Measurements from ENCODE around the gene MBD4. TPM values are rescaled to one million over a fixed set of nuclear protein-coding genes. Genes with fewer than 3 reads are reported as not detected.

The MBD4 gene
- polyA plus RNA-seq, 2 of the 4 experiments (the other 2 are of a cell fraction): 32.7 to 49.7 TPM

GRCh38 chr3:129461022-129461421 lies 21.3 kb upstream of the MBD4 start:
- WGBS (ENCODE audit: missing lambda C conversion rate): 78% methylated on average over 1 of the region's 1 CpG
- ATAC-seq: no peak
- Histone ChIP-seq H3K4me2 (no peak overlapping the region), H3K4me1 (no peaks in the 10 kb centered on the region), H3K9me3 (no peaks in the 10 kb centered on the region), H3K4me3 (no peak overlapping the region), H3K27ac (no peak overlapping the region)
- POLR2A ChIA-PET: no interaction called here
- CTCF ChIA-PET: interaction anchor here (1.2 kb wide), 1 partner anchor 9 kb away, joined by 3 read pairs; no protein-coding TSS in a partner anchor
- no peak for DNase-seq (ENCODE audit: low read depth in 1 of 2, low spot score in 1 of 2)
- TF ChIP-seq CBX2 (IDR thresholded peaks at IDR 0.05; ENCODE audit: borderline replicate concordance, low read depth) (no peak), CHD4 (IDR thresholded peaks at IDR 0.05; ENCODE audit: borderline replicate concordance) (no peak), NR3C1 (IDR thresholded peaks at IDR 0.05) (no peak), REST (IDR thresholded peaks at IDR 0.05) (no peak), TP53 (CRISPR knock-in tag; IDR thresholded peaks at IDR 0.05) (no peak), EHMT2 (IDR thresholded peaks at IDR 0.05; ENCODE audit: low read depth) (no peak), NFE2L2 (conservative IDR thresholded peaks at IDR 0.05; ENCODE audit: low read length) (no peak), RNF2 (IDR thresholded peaks at IDR 0.05; ENCODE audit: borderline replicate concordance, low read depth) (no peak), CTCF (IDR thresholded peaks at IDR 0.05) (no peak), KDM1A (IDR thresholded peaks at IDR 0.05; ENCODE audit: low read depth) (no peak), GATA3 (IDR thresholded peaks at IDR 0.05; ENCODE audit: borderline replicate concordance) (no peak), PHF8 (IDR thresholded peaks at IDR 0.05; ENCODE audit: borderline replicate concordance, low read depth) (no peak), HOXB5 (CRISPR knock-in tag; IDR thresholded peaks at IDR 0.05) (no peak), FOXS1 (CRISPR knock-in tag; IDR thresholded peaks at IDR 0.05) (no peak), MAFK (IDR thresholded peaks at IDR 0.05; ENCODE audit: partially characterized antibody) (no peak), HOXA7 (CRISPR knock-in tag; IDR thresholded peaks at IDR 0.05) (no peak), ELK1 (IDR thresholded peaks at IDR 0.05; ENCODE audit: low read depth, low read length) (no peak), JUNB (IDR thresholded peaks at IDR 0.05) (no peak)
- no peak for FAIRE-seq

DNA sequence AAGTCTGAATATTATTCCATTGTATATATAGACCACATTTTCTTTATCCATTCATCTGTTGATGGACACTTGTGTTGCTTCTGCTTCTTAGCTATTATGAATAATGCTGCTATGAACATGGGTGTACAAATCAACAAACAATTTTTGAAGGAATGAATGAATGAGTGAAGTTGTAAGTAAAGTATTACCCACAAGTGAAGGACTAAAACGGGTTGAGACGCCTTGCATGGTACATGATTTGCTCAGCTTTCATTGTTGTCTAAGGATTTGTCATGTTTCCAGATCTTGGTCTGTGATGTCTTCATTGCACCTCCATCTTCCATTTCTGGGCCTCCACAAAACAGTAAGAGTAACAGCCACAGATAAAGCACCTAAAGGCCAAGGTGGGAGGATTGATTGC lies 20.8 kb upstream of the MBD4 start:
- POLR2A ChIA-PET: no interaction called here
- ATAC-seq (no peak), DNase-seq (ENCODE audit: low read depth in 1 of 2, low spot score in 1 of 2) (no peak), FAIRE-seq (no peak)
- Histone ChIP-seq H3K27ac (no peak overlapping the region), H3K9me3 (no peaks in the 10 kb centered on the region), H3K4me2 (no peak overlapping the region), H3K4me3 (no peak overlapping the region), H3K4me1 (no peaks in the 10 kb centered on the region)
- WGBS (ENCODE audit: missing lambda C conversion rate): 82% methylated on average over 2 of the region's 2 CpGs
- CTCF ChIA-PET: interaction anchor here (1.2 kb wide), 1 partner anchor 9 kb away, joined by 3 read pairs; no protein-coding TSS in a partner anchor
- no peak for TF ChIP-seq CEBPB (IDR thresholded peaks at IDR 0.05)
- TF ChIP-seq, protein P1, sequence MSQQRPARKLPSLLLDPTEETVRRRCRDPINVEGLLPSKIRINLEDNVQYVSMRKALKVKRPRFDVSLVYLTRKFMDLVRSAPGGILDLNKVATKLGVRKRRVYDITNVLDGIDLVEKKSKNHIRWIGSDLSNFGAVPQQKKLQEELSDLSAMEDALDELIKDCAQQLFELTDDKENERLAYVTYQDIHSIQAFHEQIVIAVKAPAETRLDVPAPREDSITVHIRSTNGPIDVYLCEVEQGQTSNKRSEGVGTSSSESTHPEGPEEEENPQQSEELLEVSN (IDR thresholded peaks at IDR 0.05; ENCODE audit: borderline replicate concordance, low read depth): no peak
- TF ChIP-seq EHF (CRISPR knock-in tag; IDR thresholded peaks at IDR 0.05): no peak
- TF ChIP-seq PHF8 (IDR thresholded peaks at IDR 0.05; ENCODE audit: borderline replicate concordance, low read depth): no peak
- TF ChIP-seq USF2 (IDR thresholded peaks at IDR 0.05): no peak
- no peak for TF ChIP-seq SMC3 (IDR thresholded peaks at IDR 0.05)
- TF ChIP-seq ZFP36 (IDR thresholded peaks at IDR 0.05; ENCODE audit: borderline replicate concordance, partially characterized antibody): no peak
- TF ChIP-seq CHD2 (IDR thresholded peaks at IDR 0.05; ENCODE audit: low read length, partially characterized antibody): no peak

All from A549 (cell line).